Hepatocyte (in vitro differentiated cells): Measurements from ENCODE around the gene WASF2.

Source experiments
- EZH2 ChIP-seq: fragments of 200-600 bp; sonication (generic); IDR thresholded peaks from 2 replicates; pipeline ENCODE4 v1.6.1; 2016; ENCODE audit warnings: antibody characterized with exemption, mild to moderate bottlenecking, borderline replicate concordance
- EZH2phosphoT487 ChIP-seq: fragments of 200-600 bp; sonication (generic); IDR thresholded peaks from one replicate; pipeline ENCODE4 v1.6.1; 2018; ENCODE audit warnings: antibody characterized with exemption, mild to moderate bottlenecking, low read depth, moderate library complexity; ENCODE audit not compliant: unreplicated experiment, severe bottlenecking
- TF ChIP-seq, protein P1 (sequence below): fragments of 200-600 bp; sonication (generic); IDR thresholded peaks from 2 replicates; pipeline ENCODE4 v1.5.1; 2016; ENCODE audit warnings: antibody characterized with exemption, mild to moderate bottlenecking; ENCODE audit not compliant: poor library complexity

DNA sequence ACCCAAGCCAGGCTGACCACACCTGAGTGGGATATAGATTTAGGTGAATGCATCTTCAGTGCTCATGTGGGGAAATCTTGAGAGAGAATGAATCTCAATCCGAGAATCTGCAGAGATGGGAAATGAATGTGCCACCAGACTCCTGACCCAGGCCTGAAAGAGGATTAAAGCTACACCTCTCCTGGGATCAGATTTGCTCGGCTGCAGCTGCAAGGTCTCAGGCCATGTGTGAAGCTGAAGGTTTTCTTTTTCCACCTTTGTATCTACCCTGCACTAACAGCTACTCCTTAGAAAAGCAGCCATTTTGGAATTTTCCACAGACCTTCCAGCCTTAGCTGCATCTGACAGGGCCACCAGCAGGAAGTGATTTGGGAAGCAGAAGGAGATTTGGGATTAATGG, 79.3 kb downstream of the WASF2 start:
- TF ChIP-seq, protein P1, sequence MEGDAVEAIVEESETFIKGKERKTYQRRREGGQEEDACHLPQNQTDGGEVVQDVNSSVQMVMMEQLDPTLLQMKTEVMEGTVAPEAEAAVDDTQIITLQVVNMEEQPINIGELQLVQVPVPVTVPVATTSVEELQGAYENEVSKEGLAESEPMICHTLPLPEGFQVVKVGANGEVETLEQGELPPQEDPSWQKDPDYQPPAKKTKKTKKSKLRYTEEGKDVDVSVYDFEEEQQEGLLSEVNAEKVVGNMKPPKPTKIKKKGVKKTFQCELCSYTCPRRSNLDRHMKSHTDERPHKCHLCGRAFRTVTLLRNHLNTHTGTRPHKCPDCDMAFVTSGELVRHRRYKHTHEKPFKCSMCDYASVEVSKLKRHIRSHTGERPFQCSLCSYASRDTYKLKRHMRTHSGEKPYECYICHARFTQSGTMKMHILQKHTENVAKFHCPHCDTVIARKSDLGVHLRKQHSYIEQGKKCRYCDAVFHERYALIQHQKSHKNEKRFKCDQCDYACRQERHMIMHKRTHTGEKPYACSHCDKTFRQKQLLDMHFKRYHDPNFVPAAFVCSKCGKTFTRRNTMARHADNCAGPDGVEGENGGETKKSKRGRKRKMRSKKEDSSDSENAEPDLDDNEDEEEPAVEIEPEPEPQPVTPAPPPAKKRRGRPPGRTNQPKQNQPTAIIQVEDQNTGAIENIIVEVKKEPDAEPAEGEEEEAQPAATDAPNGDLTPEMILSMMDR: no peak
- no peak for TF ChIP-seq EZH2phosphoT487
- no peak for TF ChIP-seq EZH2
